ENCODE data around the gene USP13.
"Not testable (repeated sequence)": the region's sequence is repeated elsewhere in the genome, so short reads cannot be mapped to it uniquely, and the experiment has no call there.

Gene USP13

GRCh38 chr3:179652447-179653095, at the start of gene USP13:
TSS of gene USP13 (plus strand) at chr3:179653040. CDS start at chr3:179653226, 186 bp downstream.
- DNase-seq (ENCODE audit: low read depth) = peak; percentile 46

GRCh38 chr3:179603321-179603720, 49.5 kb upstream of the USP13 start:
- DNase-seq (ENCODE audit: low read depth) = no peak

GRCh38 chr3:179603831-179604230, 49.0 kb upstream of the USP13 start:
- DNase-seq (ENCODE audit: low read depth) = no peak

- DNase-seq (ENCODE audit: low read depth) = peak; percentile 86
Observed at GRCh38 chr3:179604321-179605078, 48.3 kb upstream of the USP13 start, which contains the start of the genes MRPL47 and NDUFB5. TSS of gene MRPL47 (minus strand) at chr3:179604638. CDS start at chr3:179604624, 14 bp downstream. TSS of gene NDUFB5 (plus strand) at chr3:179604794. CDS start at chr3:179604816, 22 bp downstream.

GRCh38 chr3:179606534-179607085, 46.2 kb upstream of the USP13 start:
- DNase-seq (ENCODE audit: low read depth) = no peak

- no peak for DNase-seq (ENCODE audit: low read depth)
Observed at GRCh38 chr3:179608931-179609720, 43.7 kb upstream of the USP13 start.

- no peak for DNase-seq (ENCODE audit: low read depth)
Observed at GRCh38 chr3:179610066-179610465, 42.8 kb upstream of the USP13 start.

GRCh38 chr3:179613807-179614206, 39.0 kb upstream of the USP13 start:
- DNase-seq (ENCODE audit: low read depth) = no peak

- DNase-seq (ENCODE audit: low read depth) = no peak
Observed at GRCh38 chr3:179615458-179616173, 37.2 kb upstream of the USP13 start.

- DNase-seq (ENCODE audit: low read depth) = no peak
Observed at GRCh38 chr3:179622023-179622422, 30.8 kb upstream of the USP13 start.

GRCh38 chr3:179624451-179624850, 28.4 kb upstream of the USP13 start:
- DNase-seq (ENCODE audit: low read depth) = no peak

- DNase-seq (ENCODE audit: low read depth) = no peak
Observed at GRCh38 chr3:179630753-179631451, 21.9 kb upstream of the USP13 start.

GRCh38 chr3:179640469-179640868, 12.4 kb upstream of the USP13 start:
- DNase-seq (ENCODE audit: low read depth) = no peak

GRCh38 chr3:179642871-179643270, 10.0 kb upstream of the USP13 start:
- DNase-seq (ENCODE audit: low read depth) = no peak

- not testable (repeated sequence) for DNase-seq (ENCODE audit: low read depth)
Observed at GRCh38 chr3:179643837-179644236, 9.0 kb upstream of the USP13 start.

- no peak for DNase-seq (ENCODE audit: low read depth)
Observed at GRCh38 chr3:179646177-179646576, 6.7 kb upstream of the USP13 start.

GRCh38 chr3:179651687-179652446, 973 bp upstream of the USP13 start:
- DNase-seq (ENCODE audit: low read depth) = no peak

- DNase-seq (ENCODE audit: low read depth) = peak; percentile 23
Observed at GRCh38 chr3:179653096-179653797, 407 bp downstream of the USP13 start.

GRCh38 chr3:179655236-179655635, 2.4 kb downstream of the USP13 start:
- DNase-seq (ENCODE audit: low read depth) = no peak

- DNase-seq (ENCODE audit: low read depth) = no peak
Observed at GRCh38 chr3:179658606-179659005, 5.8 kb downstream of the USP13 start.
